Common myeloid progenitor, CD34-positive (primary cell): ENCODE measurements around the gene TENM4.

Source experiments
- CTCF ChIA-PET: fragments of 350-600 bp; sonication (Branson Sonifier 250); formaldehyde crosslinking; loops from one replicate; lab custom pipeline; 2021; ENCODE audit warnings: antibody characterized with exemption; lab: Charles Lee
- POLR2A ChIA-PET: fragments of 350-600 bp; sonication (Branson Sonifier 250); formaldehyde crosslinking; loops from one replicate; lab custom pipeline; 2021; ENCODE audit warnings: antibody characterized with exemption; lab: Charles Lee
- DNase-seq, 3 donors: peaks; one replicate each; pipeline versions ENCODE4 v3.0.0 to v3.0.0-alpha.2; 2013
- H3K27ac ChIP-seq, 2 experiments: 1 replicate in 1 of 2; 2 replicates in 1 of 2; pipeline ENCODE4 v1.7.0; 2013; ENCODE audit warnings: inconsistent platforms in 2 of 2, low read length in 2 of 2, mild to moderate bottlenecking in 2 of 2, low read depth in 1 of 2, moderate library complexity in 1 of 2; ENCODE audit not compliant: severe bottlenecking in 2 of 2, insufficient read depth in 1 of 2, poor library complexity in 1 of 2
- H3K27me3 ChIP-seq, 5 experiments: replicated peaks in 2 of 5; 1 replicate in 3 of 5; 2 replicates in 2 of 5; pipeline versions ENCODE4 v1.6.1 to v1.7.0; 2013; ENCODE audit warnings: low read length in 4 of 5, mild to moderate bottlenecking in 2 of 5, moderate library complexity in 2 of 5, inconsistent platforms in 1 of 5; ENCODE audit not compliant: insufficient read depth in 5 of 5, control insufficient read depth in 4 of 5
- H3K36me3 ChIP-seq, 4 experiments: 1 replicate in 2 of 4; 2 replicates in 2 of 4; pipeline versions ENCODE4 v1.6.1 to v1.7.0; 2013; ENCODE audit warnings: low read length in 3 of 4, control low read depth in 1 of 4, mild to moderate bottlenecking in 1 of 4; ENCODE audit not compliant: control insufficient read depth in 4 of 4, insufficient read depth in 4 of 4
- H3K4me1 ChIP-seq, 4 experiments: 1 replicate in 3 of 4; 2 replicates in 1 of 4; pipeline versions ENCODE4 v1.6.1 to v1.7.1; 2013; ENCODE audit warnings: low read length in 3 of 4, mild to moderate bottlenecking in 3 of 4, control low read depth in 1 of 4, inconsistent platforms in 1 of 4, moderate library complexity in 1 of 4; ENCODE audit not compliant: control insufficient read depth in 4 of 4, insufficient read depth in 4 of 4; ENCODE audit errors: control extremely low read depth in 1 of 4
- H3K4me3 ChIP-seq, 7 experiments: 1 replicate in 4 of 7; 2 replicates in 3 of 7; pipeline versions ENCODE4 v1.5.1 to v1.7.0; 2013; ENCODE audit warnings: mild to moderate bottlenecking in 7 of 7, low read length in 6 of 7, moderate library complexity in 6 of 7, inconsistent platforms in 2 of 7, low read depth in 2 of 7, control low read depth in 1 of 7; ENCODE audit not compliant: insufficient read depth in 4 of 7, control insufficient read depth in 1 of 7; ENCODE audit errors: extremely low read depth in 1 of 7
- H3K9me3 ChIP-seq, 5 experiments: 1 replicate in 4 of 5; 2 replicates in 1 of 5; pipeline versions ENCODE4 v1.6.1 to v1.7.1; 2013; ENCODE audit warnings: low read length in 4 of 5, mild to moderate bottlenecking in 2 of 5, inconsistent platforms in 1 of 5, low read depth in 1 of 5, moderate library complexity in 1 of 5; ENCODE audit not compliant: control insufficient read depth in 4 of 5, insufficient read depth in 2 of 5; ENCODE audit errors: control extremely low read depth in 1 of 5
- WGBS: methylation state at CpG from one replicate; pipeline ENCODE4 v1.1.5; 2013; ENCODE audit not compliant: insufficient coverage; 5-methylcytosine and 5-hydroxymethylcytosine counted together

TENM4 gene

DNA sequence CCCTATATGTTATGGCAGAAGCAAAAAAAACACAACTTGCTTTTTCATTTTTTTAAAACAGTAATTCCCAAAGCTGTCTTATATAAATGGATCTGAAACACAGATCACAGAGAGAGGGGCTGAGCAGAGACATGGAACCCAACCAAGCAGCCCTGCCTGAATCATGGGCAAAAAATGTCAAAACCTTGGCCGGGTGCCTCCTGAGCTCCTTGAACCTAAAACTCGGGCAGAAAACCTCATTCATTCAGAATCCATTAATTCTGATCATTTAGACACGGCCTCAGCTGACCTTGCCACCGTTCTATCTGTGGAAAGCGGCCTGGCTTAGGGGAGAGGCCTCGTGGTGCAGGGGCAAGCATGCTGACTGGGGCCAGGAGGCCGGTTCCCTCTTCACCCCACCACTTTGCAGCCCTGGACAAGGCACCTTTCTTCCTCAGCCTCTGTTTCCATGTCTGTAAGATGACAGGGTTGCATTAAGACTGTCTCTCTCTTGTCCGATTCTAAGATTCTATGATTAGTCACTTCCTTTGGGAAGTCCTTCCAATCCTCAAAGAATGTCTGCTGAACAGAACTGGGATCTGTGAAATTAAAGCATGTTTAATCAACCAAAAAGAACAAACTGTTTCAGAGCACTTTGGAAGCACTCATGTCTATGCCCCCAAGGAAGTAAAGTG lies 26.0 kb downstream of the TENM4 start:
- H3K4me3 ChIP-seq: no peak overlapping the region

DNA sequence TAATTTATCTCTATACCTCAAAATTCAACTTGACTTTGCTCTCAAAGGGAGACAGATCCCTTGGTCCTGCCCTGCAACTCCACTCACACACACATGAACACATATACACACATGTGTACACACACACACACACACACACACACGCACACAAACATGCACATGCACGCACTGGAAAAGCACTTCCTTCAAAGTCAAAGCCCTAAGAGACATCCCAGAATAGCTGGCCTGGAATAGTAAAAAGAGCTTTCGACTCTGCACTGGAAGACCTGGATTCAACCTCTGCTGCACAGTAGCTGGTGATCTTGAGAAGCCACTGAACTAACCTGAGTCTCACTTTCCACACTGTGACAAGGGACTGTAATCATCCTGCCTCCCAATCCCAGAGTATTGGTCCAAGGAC lies 26.8 kb downstream of the TENM4 start:
- DNase-seq: no peak
- Histone ChIP-seq H3K36me3 (no peaks in the 10 kb centered on the region), H3K4me3 (no peak overlapping the region), H3K4me1 (no peaks in the 10 kb centered on the region), H3K9me3 (peaks cover 0 to 11% (median 0%) of the 10 kb centered on the region in 5 experiments), H3K27me3 (peaks cover 0 to 5% (median 0%) of the 10 kb centered on the region in 5 experiments), H3K27ac (no peak overlapping the region)
- CTCF ChIA-PET: no interaction called here
- POLR2A ChIA-PET: no interaction called here
- 64% methylated on average over 2 of the region's 3 CpGs for WGBS

More for the DNA sequence above, 26.0 kb downstream of the TENM4 start:
- Histone ChIP-seq H3K27me3 (peaks cover 0 to 8% (median 2%) of the 10 kb centered on the region in 5 experiments), H3K36me3 (no peaks in the 10 kb centered on the region), H3K9me3 (peaks cover 0 to 11% (median 0%) of the 10 kb centered on the region in 5 experiments), H3K4me1 (no peaks in the 10 kb centered on the region), H3K27ac (no peak overlapping the region)
- ChIA-PET POLR2A (no interaction called here), CTCF (no interaction called here)
- DNase-seq: no peak
- WGBS: 85% methylated on average over 7 of the region's 8 CpGs

DNA sequence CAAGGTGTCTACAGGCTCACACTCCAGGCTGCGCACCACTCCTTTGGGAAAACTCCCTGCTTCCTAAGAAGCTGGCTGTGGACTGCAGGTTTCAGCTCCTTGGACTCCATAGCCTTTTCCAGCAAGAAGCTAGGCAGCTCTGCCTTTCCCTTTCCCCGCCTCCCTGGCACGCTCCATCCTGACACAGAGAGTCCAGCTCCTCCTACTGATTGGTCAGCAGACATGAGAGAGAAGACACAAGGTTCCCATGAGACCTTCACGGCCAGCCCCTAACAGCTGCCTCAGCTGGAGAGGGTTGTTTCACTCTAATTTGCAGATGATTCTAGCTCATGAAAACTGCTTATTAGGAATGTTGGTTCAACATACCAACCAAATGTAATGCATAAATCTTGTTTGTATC lies 27.6 kb downstream of the TENM4 start:
- no peak for DNase-seq
- H3K27me3 ChIP-seq: peaks cover 0 to 4% (median 0%) of the 10 kb centered on the region in 5 experiments
- CTCF ChIA-PET: no interaction called here
- H3K4me3 ChIP-seq: no peak overlapping the region
- peaks cover 0 to 11% (median 0%) of the 10 kb centered on the region in 5 experiments for H3K9me3 ChIP-seq
- POLR2A ChIA-PET: no interaction called here
- no peak overlapping the region for H3K27ac ChIP-seq
- WGBS: 68% methylated on average over 3 of the region's 4 CpGs
- H3K4me1 ChIP-seq: no peaks in the 10 kb centered on the region
- no peaks in the 10 kb centered on the region for H3K36me3 ChIP-seq

DNA sequence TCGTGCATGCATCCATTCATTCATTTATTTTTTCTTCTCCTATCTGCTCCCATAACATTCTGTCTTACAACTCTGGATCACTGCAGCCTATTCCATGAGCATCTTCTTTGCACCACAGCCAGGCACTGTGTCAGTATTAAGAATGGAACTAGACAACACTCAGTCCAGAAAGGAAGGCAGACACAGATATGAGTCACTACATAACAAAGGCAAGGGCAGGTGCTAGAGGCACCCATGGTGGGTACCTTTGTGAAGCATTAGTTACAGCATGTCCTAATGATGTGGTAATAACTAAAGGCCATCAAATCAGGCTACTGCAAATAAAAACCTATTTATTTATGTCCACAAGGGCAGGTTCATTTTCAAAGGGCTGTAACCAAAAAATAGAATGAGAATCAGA lies 28.1 kb downstream of the TENM4 start:
- POLR2A ChIA-PET: no interaction called here
- WGBS: 90% methylated on average over 1 of the region's 1 CpG

DNA sequence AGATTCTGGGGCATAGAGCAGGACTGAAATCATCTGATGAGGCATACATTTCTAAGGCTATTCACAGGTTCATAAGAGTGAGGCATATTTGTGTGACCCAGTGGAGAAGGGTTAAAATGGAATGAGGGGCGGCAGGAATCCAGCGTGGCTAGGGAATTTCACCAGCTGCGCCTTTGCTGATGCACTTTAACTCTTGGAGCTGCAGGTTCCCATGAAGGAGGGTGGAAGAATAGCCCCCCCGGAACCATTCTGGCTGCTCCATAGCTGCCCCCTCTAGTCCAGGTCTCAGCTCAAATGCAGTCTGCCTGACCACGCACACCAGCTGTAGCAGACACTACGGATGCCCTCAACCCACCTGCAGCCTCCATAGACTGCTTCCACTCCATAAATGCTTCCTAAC lies 31.5 kb downstream of the TENM4 start:
- no peak overlapping the region for H3K27ac ChIP-seq
- H3K36me3 ChIP-seq: no peaks in the 10 kb centered on the region
- 98% methylated on average over 4 of the region's 6 CpGs for WGBS
- peaks cover 0 to 5% (median 0%) of the 10 kb centered on the region in 4 experiments for H3K4me1 ChIP-seq
- no peak for DNase-seq
- no peaks in the 10 kb centered on the region for H3K9me3 ChIP-seq
- POLR2A ChIA-PET: no interaction called here
- CTCF ChIA-PET: interaction anchor here (1.3 kb wide), 1 partner anchor 9 kb away, joined by 7 read pairs; no protein-coding TSS in a partner anchor
- H3K27me3 ChIP-seq: peaks cover 0 to 3% (median 0%) of the 10 kb centered on the region in 5 experiments
- H3K4me3 ChIP-seq: no peak overlapping the region

More for the DNA sequence above, 28.1 kb downstream of the TENM4 start:
- Histone ChIP-seq H3K4me1 (no peaks in the 10 kb centered on the region), H3K36me3 (no peaks in the 10 kb centered on the region), H3K27me3 (peaks cover 0 to 4% (median 0%) of the 10 kb centered on the region in 5 experiments), H3K9me3 (peaks cover 0 to 11% (median 0%) of the 10 kb centered on the region in 5 experiments), H3K27ac (no peak overlapping the region), H3K4me3 (no peak overlapping the region)
- DNase-seq: no peak
- CTCF ChIA-PET: no interaction called here

DNA sequence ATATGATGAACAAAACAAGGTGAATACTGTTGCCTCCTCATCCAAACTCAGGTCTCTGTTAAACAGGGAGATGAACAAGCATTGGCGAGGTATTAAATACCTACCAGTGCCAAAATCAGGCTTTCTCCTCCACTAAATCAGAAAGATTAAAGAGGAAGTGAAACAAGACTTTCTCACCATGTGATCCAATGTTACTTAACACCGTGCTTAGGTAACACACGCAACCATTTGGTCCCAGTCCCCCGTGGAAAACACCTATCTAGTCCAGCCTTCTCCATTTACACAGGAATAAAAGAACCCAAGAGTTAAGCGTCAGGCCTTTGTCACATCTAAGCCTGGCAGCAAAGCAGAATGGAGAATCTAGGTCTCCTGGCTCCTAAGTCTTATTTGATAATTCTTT lies 34.5 kb downstream of the TENM4 start:
- no peak overlapping the region for H3K27ac ChIP-seq
- DNase-seq: peak in 1 of 3 donors; percentile 1
- ChIA-PET POLR2A (no interaction called here), CTCF (no interaction called here)
- H3K36me3 ChIP-seq: no peaks in the 10 kb centered on the region
- no peak overlapping the region for H3K4me3 ChIP-seq
- H3K9me3 ChIP-seq: no peaks in the 10 kb centered on the region
- 28% methylated on average over 4 of the region's 5 CpGs for WGBS
- peaks cover 0 to 4% (median 3%) of the 10 kb centered on the region in 5 experiments for H3K27me3 ChIP-seq
- H3K4me1 ChIP-seq: peaks cover 0 to 6% (median 0%) of the 10 kb centered on the region in 4 experiments

DNA sequence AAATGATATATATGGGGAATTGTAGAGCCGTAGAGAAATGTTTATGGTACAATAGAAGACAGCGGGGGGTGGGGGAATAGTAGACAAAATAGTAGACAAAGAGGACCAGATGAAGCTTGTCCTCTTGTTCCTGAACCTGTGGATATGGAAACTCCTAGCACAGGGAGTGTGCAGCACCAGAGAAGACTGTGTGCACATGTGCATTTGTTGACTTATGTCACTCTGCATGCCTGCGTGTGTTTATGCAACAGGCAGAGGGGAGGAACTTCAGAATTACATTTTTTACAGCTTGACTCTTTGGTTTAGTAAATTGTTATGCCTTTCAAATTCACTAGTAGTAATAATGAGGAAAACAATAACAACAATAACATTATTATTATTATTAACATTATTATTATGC lies 36.0 kb downstream of the TENM4 start:
- peaks cover 0 to 6% (median 0%) of the 10 kb centered on the region in 4 experiments for H3K4me1 ChIP-seq
- H3K27ac ChIP-seq: no peak overlapping the region
- H3K9me3 ChIP-seq: no peaks in the 10 kb centered on the region
- DNase-seq: no peak
- peaks cover 0 to 9% (median 4%) of the 10 kb centered on the region in 5 experiments for H3K27me3 ChIP-seq
- CTCF ChIA-PET: interaction anchor here (1.4 kb wide), 1 partner anchor 34 kb away, joined by 3 read pairs; no protein-coding TSS in a partner anchor
- POLR2A ChIA-PET: no interaction called here
- 49% methylated on average over 2 of the region's 3 CpGs for WGBS
- H3K36me3 ChIP-seq: no peaks in the 10 kb centered on the region
- H3K4me3 ChIP-seq: no peak overlapping the region
